Left lung (tissue), 10 donors: Measurements from ENCODE around the gene XPC. TPM values are rescaled to one million over a fixed set of nuclear protein-coding genes. Genes with fewer than 3 reads are reported as not detected.

Experiments used
- ATAC-seq: fragments of 200-7000 bp; cut with Tn5 transposase; one replicate; pipeline ENCODE4 v1.9.1; 2020; ENCODE audit warnings: moderate library complexity
- DNase-seq, 4 donors: peaks; one replicate each; pipeline ENCODE4 v3.0.0-alpha.2; 2013 to 2020
- H3K27ac ChIP-seq, 2 donors: fragments of 200-600 bp; sonication (generic) in 1 of 2; one replicate each; pipeline versions ENCODE4 v1.5.0 to v1.8.0; 2020 to 2021
- H3K27me3 ChIP-seq, 2 donors: fragments of 200-600 bp; sonication (generic) in 1 of 2; one replicate each; pipeline versions ENCODE4 v1.5.0 to v1.8.0; 2020 to 2021
- H3K36me3 ChIP-seq, 2 donors: fragments of 200-600 bp; sonication (generic) in 1 of 2; one replicate each; pipeline versions ENCODE4 v1.5.0 to v1.8.0; 2020 to 2021
- H3K4me1 ChIP-seq, 2 donors: fragments of 200-600 bp; one replicate each; pipeline ENCODE4 v1.8.0; 2021
- H3K4me3 ChIP-seq, 2 donors: fragments of 200-600 bp; sonication (generic) in 1 of 2; one replicate each; pipeline versions ENCODE4 v1.5.0 to v1.8.0; 2020 to 2021; ENCODE audit warnings: mild to moderate bottlenecking in 1 of 2
- H3K9me3 ChIP-seq, 2 donors: fragments of 200-600 bp; sonication (generic) in 1 of 2; one replicate each; pipeline versions ENCODE4 v1.5.0 to v1.8.0; 2020 to 2021
- CTCF ChIP-seq, 2 donors: fragments of 200-600 bp; sonication (generic) in 1 of 2; IDR thresholded peaks; one replicate each; pipeline versions ENCODE4 v1.5.0 to v1.8.0; 2021; ENCODE audit warnings: antibody characterized with exemption in 2 of 2
- intact Hi-C, 2 donors: fragments of 100-400 bp; cut with DNase I; formaldehyde crosslinking; loops; one replicate each; pipeline versions ENCODE4 v1.11.2 to v1.14.2; 2022
- polyA plus RNA-seq, 6 donors: library from polyadenylated mRNA; unstranded; fragments of 120-200 nt; gene quantifications; one replicate each; pipeline ENCODE4 v1.2.1, GENCODE V29; 2013; ENCODE audit not compliant: insufficient read length in 6 of 6
- total RNA-seq, 2 donors: library from RNA; stranded (reverse); fragmentation: NEBNext Ultra II Directional; extraction: Animal tissue kit (Norgen Biotek cat#: 25700); gene quantifications; one replicate each; pipeline ENCODE4 v1.2.1, GENCODE V29; 2021
- donor health status: DM: no; HTN: yes; CAD: no.
- donor health status: DM: no; HTN: no; CAD: no.

XPC gene
- total and polyA plus RNA-seq, 8 donors = 23.9 to 47.6 (median 43.2) TPM

- H3K9me3 ChIP-seq = no peaks in the 10 kb centered on the region
- no peaks in the 10 kb centered on the region for H3K4me1 ChIP-seq
- TF ChIP-seq CTCF (IDR thresholded peaks at IDR 0.05) = no peak
- intact Hi-C loops = no loop called here
- no peaks in the 10 kb centered on the region for H3K27me3 ChIP-seq
- H3K4me3 ChIP-seq = no peak overlapping the region
- DNase-seq (no peak), ATAC-seq (no peak)
- H3K27ac ChIP-seq = no peak overlapping the region
- peaks cover 0 to 30% of the 10 kb centered on the region in 2 donors for H3K36me3 ChIP-seq
These were observed 16.5 kb upstream of the XPC start for GRCh38 chr3:14194865-14195264.

- H3K36me3 ChIP-seq = peaks cover 3 to 56% of the 10 kb centered on the region in 2 donors
- no peak for DNase-seq
- TF ChIP-seq CTCF (IDR thresholded peaks at IDR 0.05) = no peak
These were observed 9.8 kb upstream of the XPC start for GRCh38 chr3:14188041-14188754.

GRCh38 chr3:14186854-14187458 lies 8.6 kb upstream of the XPC start:
- Histone ChIP-seq H3K27ac (no peak overlapping the region), H3K27me3 (no peaks in the 10 kb centered on the region), H3K4me1 (peaks cover 0 to 10% of the 10 kb centered on the region in 2 donors), H3K9me3 (no peaks in the 10 kb centered on the region), H3K36me3 (peaks cover 3 to 66% of the 10 kb centered on the region in 2 donors), H3K4me3 (no peak overlapping the region)
- ATAC-seq (no peak), DNase-seq (no peak)
- no peak for TF ChIP-seq CTCF (IDR thresholded peaks at IDR 0.05)
- intact Hi-C loops = no loop called here

More at GRCh38 chr3:14188041-14188754, 9.8 kb upstream of the XPC start:
- no peaks in the 10 kb centered on the region for H3K27me3 ChIP-seq
- H3K4me3 ChIP-seq = no peak overlapping the region
- intact Hi-C loops = no loop called here
- no peaks in the 10 kb centered on the region for H3K9me3 ChIP-seq
- no peak overlapping the region for H3K27ac ChIP-seq
- no peaks in the 10 kb centered on the region for H3K4me1 ChIP-seq
- ATAC-seq = no peak

GRCh38 chr3:14183015-14183577 lies 4.7 kb upstream of the XPC start:
- Histone ChIP-seq H3K27ac (no peak overlapping the region), H3K4me1 (peaks cover 0 to 24% of the 10 kb centered on the region in 2 donors), H3K9me3 (no peaks in the 10 kb centered on the region), H3K36me3 (peaks cover 3 to 64% of the 10 kb centered on the region in 2 donors), H3K4me3 (no peak overlapping the region), H3K27me3 (no peaks in the 10 kb centered on the region)
- intact Hi-C loops = no loop called here
- no peak for TF ChIP-seq CTCF (IDR thresholded peaks at IDR 0.05)
- no peak for ATAC-seq
- no peak for DNase-seq

- H3K4me3 ChIP-seq = no peak overlapping the region
- intact Hi-C loops = no loop called here
- DNase-seq (no peak), ATAC-seq (no peak)
- no peak overlapping the region for H3K27ac ChIP-seq
- H3K4me1 ChIP-seq = peaks cover 10 to 40% of the 10 kb centered on the region in 2 donors
- H3K27me3 ChIP-seq = no peaks in the 10 kb centered on the region
- no peak for TF ChIP-seq CTCF (IDR thresholded peaks at IDR 0.05)
- H3K9me3 ChIP-seq = no peaks in the 10 kb centered on the region
- H3K36me3 ChIP-seq = peaks cover 0 to 46% of the 10 kb centered on the region in 2 donors
These were observed 2.9 kb upstream of the XPC start for GRCh38 chr3:14181253-14181652.
